Trophoblast cell (in vitro differentiated cells and primary cell): Measurements from ENCODE around the gene PRDX5.
"Not testable (repeated sequence)": the region's sequence is repeated elsewhere in the genome, so short reads cannot be mapped to it uniquely, and the experiment has no call there.

ENCODE experiments used
- DNase-seq, 2 donors: peaks; one replicate each; pipeline ENCODE4 v3.0.0-alpha.2; 2016
- H2AFZ ChIP-seq: 2 replicates; pipeline ENCODE4 v1.6.1; 2013; ENCODE audit warnings: low read length, moderate library complexity, mild to moderate bottlenecking; ENCODE audit not compliant: insufficient read depth, poor library complexity
- H2AK5ac ChIP-seq: 2 replicates; pipeline ENCODE4 v1.6.1; 2013; ENCODE audit warnings: mild to moderate bottlenecking, low read length
- H2BK120ac ChIP-seq: 2 replicates; pipeline ENCODE4 v1.6.1; 2013; ENCODE audit warnings: low read length, mild to moderate bottlenecking, moderate library complexity; ENCODE audit not compliant: insufficient read depth, poor library complexity
- H2BK12ac ChIP-seq: 2 replicates; pipeline ENCODE4 v1.6.1; 2013; ENCODE audit warnings: mild to moderate bottlenecking, low read length, moderate library complexity
- H2BK5ac ChIP-seq: 2 replicates; pipeline ENCODE4 v1.6.1; 2013; ENCODE audit warnings: low read length, low read depth, moderate library complexity, mild to moderate bottlenecking; ENCODE audit not compliant: poor library complexity
- H3K14ac ChIP-seq: 2 replicates; pipeline ENCODE4 v1.6.1; 2013; ENCODE audit warnings: mild to moderate bottlenecking, low read length
- H3K18ac ChIP-seq: 2 replicates; pipeline ENCODE4 v1.6.1; 2013; ENCODE audit warnings: mild to moderate bottlenecking, low read length
- H3K23ac ChIP-seq: 2 replicates; pipeline ENCODE4 v1.6.1; 2013; ENCODE audit warnings: low read length
- H3K27ac ChIP-seq: 2 replicates; pipeline ENCODE4 v1.5.1; 2013; ENCODE audit warnings: low read depth, mild to moderate bottlenecking, inconsistent platforms, low read length, moderate library complexity
- H3K27me3 ChIP-seq: 2 replicates; pipeline ENCODE4 v1.6.1; 2013; ENCODE audit warnings: inconsistent platforms, mild to moderate bottlenecking, low read length, moderate library complexity; ENCODE audit not compliant: insufficient read depth
- H3K36me3 ChIP-seq, 2 experiments: 1 replicate in 1 of 2; 2 replicates in 1 of 2; pipeline ENCODE4 v1.6.1; 2013; ENCODE audit warnings: low read length in 2 of 2, mild to moderate bottlenecking in 2 of 2, moderate library complexity in 1 of 2; ENCODE audit not compliant: insufficient read depth in 2 of 2, control insufficient read depth in 1 of 2
- H3K4ac ChIP-seq: 2 replicates; pipeline ENCODE4 v1.6.1; 2013; ENCODE audit warnings: low read depth, mild to moderate bottlenecking, low read length, moderate library complexity
- H3K4me1 ChIP-seq, 2 experiments: 1 replicate in 1 of 2; 2 replicates in 1 of 2; pipeline ENCODE4 v1.6.1; 2013; ENCODE audit warnings: low read length in 2 of 2, mild to moderate bottlenecking in 2 of 2, moderate library complexity in 1 of 2; ENCODE audit not compliant: insufficient read depth in 2 of 2, control insufficient read depth in 1 of 2
- H3K4me2 ChIP-seq: 2 replicates; pipeline ENCODE4 v1.6.1; 2013; ENCODE audit warnings: inconsistent platforms, mild to moderate bottlenecking, low read length, moderate library complexity
- H3K4me3 ChIP-seq: 2 replicates; pipeline ENCODE4 v1.5.1; 2013; ENCODE audit warnings: mild to moderate bottlenecking, low read depth, low read length, inconsistent platforms
- H3K79me1 ChIP-seq: one replicate; pipeline ENCODE4 v1.6.1; 2013; ENCODE audit warnings: low read length
- H3K79me2 ChIP-seq: 2 replicates; pipeline ENCODE4 v1.6.1; 2013; ENCODE audit warnings: low read length, mild to moderate bottlenecking; ENCODE audit not compliant: control insufficient read depth, insufficient read depth, poor library complexity
- H3K9ac ChIP-seq: 2 replicates; pipeline ENCODE4 v1.6.1; 2013; ENCODE audit warnings: mild to moderate bottlenecking, low read length
- H3K9me3 ChIP-seq: 2 replicates; pipeline ENCODE4 v1.6.1; 2013; ENCODE audit warnings: low read depth, mild to moderate bottlenecking, control low read depth, inconsistent platforms, low read length; ENCODE audit not compliant: insufficient read depth
- H4K12ac ChIP-seq: 2 replicates; pipeline ENCODE4 v1.6.1; 2013; ENCODE audit warnings: low read depth, mild to moderate bottlenecking, low read length, moderate library complexity
- H4K8ac ChIP-seq: 2 replicates; pipeline ENCODE4 v1.6.1; 2013; ENCODE audit warnings: low read depth, mild to moderate bottlenecking, low read length, moderate library complexity
- H4K91ac ChIP-seq: one replicate; pipeline ENCODE4 v1.6.1; 2013; ENCODE audit warnings: low read depth, mild to moderate bottlenecking, low read length, moderate library complexity
- WGBS: extraction: QIAGEN DNeasy Blood & Tissue Kit; methylation state at CpG from one replicate; pipeline ENCODE4 v1.1.7; 2013; ENCODE audit warnings: missing lambda C conversion rate; ENCODE audit not compliant: insufficient read length, insufficient coverage; ENCODE audit errors: extremely low coverage; 5-methylcytosine and 5-hydroxymethylcytosine counted together

PRDX5 gene

DNA sequence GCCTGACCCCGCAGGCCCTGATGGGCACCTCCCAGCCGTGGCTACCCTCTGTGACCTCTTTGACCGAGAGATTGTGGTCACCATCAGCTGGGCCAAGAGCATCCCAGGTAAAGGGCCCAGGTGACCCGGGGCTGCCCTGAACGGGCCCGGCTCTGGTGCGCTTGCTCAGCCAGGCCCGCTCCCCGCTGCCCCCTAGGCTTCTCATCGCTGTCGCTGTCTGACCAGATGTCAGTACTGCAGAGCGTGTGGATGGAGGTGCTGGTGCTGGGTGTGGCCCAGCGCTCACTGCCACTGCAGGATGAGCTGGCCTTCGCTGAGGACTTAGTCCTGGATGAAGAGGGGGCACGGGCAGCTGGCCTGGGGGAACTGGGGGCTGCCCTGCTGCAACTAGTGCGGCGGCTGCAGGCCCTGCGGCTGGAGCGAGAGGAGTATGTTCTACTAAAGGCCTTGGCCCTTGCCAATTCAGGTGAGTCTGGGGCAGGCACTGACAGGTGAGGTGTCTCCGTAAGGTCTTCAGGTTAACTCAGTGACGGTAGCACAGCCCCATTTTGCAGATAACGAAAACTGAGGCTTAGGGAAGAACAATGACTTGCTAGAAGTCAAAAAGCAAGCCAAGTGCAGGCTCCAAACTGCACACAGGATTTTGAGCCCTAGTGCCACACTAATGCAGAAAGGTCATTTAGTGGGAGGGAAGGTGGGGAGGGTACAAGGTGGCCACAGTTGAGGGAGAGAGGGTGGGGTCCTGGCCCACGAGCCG lies 2.9 kb upstream of the PRDX5 start:
- no peak overlapping the region for H3K18ac ChIP-seq
- no peaks in the 10 kb centered on the region for H3K27me3 ChIP-seq
- no peak overlapping the region for H3K9ac ChIP-seq
- H3K27ac ChIP-seq: no peak overlapping the region
- H3K23ac ChIP-seq: no peak overlapping the region
- H3K36me3 ChIP-seq: peaks cover 34 to 41% of the 10 kb centered on the region in 2 experiments
- H3K4me1 ChIP-seq: peaks cover 9 to 14% of the 10 kb centered on the region in 2 experiments
- no peak overlapping the region for H2AFZ ChIP-seq
- H3K4me3 ChIP-seq: no peak overlapping the region
- peaks cover 16% of the 10 kb centered on the region for H3K79me1 ChIP-seq
- no peak overlapping the region for H2BK120ac ChIP-seq
- DNase-seq: no peak
- H3K9me3 ChIP-seq: peaks cover 2% of the 10 kb centered on the region
- peaks cover 9% of the 10 kb centered on the region for H3K79me2 ChIP-seq
- H2BK12ac ChIP-seq: no peak overlapping the region
- H4K8ac ChIP-seq: no peak overlapping the region
- no peak overlapping the region for H2BK5ac ChIP-seq
- H4K12ac ChIP-seq: no peak overlapping the region
- no peak overlapping the region for H3K4me2 ChIP-seq
- H4K91ac ChIP-seq: no peak overlapping the region
- no peak overlapping the region for H3K4ac ChIP-seq
- H3K14ac ChIP-seq: no peak overlapping the region
- H2AK5ac ChIP-seq: no peak overlapping the region
- no CpG with 5 or more reads among the region's 24 CpGs for WGBS

DNA sequence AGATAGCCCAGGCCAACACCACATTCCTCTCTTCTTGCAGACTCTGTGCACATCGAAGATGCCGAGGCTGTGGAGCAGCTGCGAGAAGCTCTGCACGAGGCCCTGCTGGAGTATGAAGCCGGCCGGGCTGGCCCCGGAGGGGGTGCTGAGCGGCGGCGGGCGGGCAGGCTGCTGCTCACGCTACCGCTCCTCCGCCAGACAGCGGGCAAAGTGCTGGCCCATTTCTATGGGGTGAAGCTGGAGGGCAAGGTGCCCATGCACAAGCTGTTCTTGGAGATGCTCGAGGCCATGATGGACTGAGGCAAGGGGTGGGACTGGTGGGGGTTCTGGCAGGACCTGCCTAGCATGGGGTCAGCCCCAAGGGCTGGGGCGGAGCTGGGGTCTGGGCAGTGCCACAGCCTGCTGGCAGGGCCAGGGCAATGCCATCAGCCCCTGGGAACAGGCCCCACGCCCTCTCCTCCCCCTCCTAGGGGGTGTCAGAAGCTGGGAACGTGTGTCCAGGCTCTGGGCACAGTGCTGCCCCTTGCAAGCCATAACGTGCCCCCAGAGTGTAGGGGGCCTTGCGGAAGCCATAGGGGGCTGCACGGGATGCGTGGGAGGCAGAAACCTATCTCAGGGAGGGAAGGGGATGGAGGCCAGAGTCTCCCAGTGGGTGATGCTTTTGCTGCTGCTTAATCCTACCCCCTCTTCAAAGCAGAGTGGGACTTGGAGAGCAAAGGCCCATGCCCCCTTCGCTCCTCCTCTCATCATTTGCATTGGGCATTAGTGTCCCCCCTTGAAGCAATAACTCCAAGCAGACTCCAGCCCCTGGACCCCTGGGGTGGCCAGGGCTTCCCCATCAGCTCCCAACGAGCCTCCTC lies 2.0 kb upstream of the PRDX5 start:
- Histone ChIP-seq H3K4me1 (peaks cover 5 to 11% of the 10 kb centered on the region in 2 experiments), H3K36me3 (peaks cover 41 to 44% of the 10 kb centered on the region in 2 experiments), H3K79me1 (peaks cover 16% of the 10 kb centered on the region)
- not testable (repeated sequence) for H2AFZ ChIP-seq, H2BK120ac ChIP-seq, H4K8ac ChIP-seq, H3K27ac ChIP-seq, H3K9me3 ChIP-seq, H4K91ac ChIP-seq, H3K18ac ChIP-seq, H3K79me2 ChIP-seq, DNase-seq, H4K12ac ChIP-seq, H2BK5ac ChIP-seq, H3K9ac ChIP-seq, H3K4ac ChIP-seq, H3K27me3 ChIP-seq, H2BK12ac ChIP-seq, H3K4me3 ChIP-seq, H3K23ac ChIP-seq, H3K14ac ChIP-seq, H3K4me2 ChIP-seq, H2AK5ac ChIP-seq
- WGBS: no CpG with 5 or more reads among the region's 25 CpGs

DNA sequence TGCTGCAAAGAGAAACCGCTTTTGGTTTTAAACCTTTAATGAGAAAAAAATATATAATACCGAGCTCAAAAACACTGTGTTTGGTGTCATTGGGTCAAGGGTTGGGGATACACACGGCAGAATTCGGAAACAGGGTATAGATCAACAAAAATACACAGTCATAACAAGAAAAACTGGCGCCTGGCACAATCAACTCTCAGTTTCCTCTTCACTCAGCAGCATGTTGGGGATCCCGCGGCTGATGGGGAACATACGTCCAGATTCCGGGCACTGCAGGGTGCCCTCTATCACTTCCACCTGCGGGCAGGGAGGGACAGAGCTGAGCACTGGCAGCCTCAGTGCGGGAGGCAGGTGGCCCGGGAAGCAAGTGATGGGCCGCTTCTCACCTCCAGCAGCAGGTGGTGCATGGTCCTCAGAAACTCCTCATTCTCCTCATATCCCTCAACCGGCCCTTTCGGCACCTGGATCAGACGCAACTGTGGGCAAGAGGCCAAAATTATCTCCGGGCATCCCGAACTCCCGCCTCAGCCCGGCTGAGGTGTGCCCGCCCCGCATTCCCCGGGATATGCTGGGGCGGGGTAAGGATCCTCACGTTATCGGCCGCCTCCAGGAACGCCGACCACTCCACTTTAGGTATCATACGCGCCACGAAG lies 1.1 kb upstream of the PRDX5 start:
- H3K79me2 ChIP-seq: peaks cover 9% of the 10 kb centered on the region
- H3K23ac ChIP-seq: no peak overlapping the region
- peak overlapping the region; percentile 95 for H4K91ac ChIP-seq
- DNase-seq: peak; percentile 74 to 80
- H3K4me3 ChIP-seq: peak overlapping the region; percentile 86
- H3K18ac ChIP-seq: peak overlapping the region; percentile 94
- H3K79me1 ChIP-seq: peaks cover 16% of the 10 kb centered on the region
- no peaks in the 10 kb centered on the region for H3K27me3 ChIP-seq
- H3K4me1 ChIP-seq: peaks cover 2 to 8% of the 10 kb centered on the region in 2 experiments
- peak overlapping the region; percentile 89 for H4K12ac ChIP-seq
- H2BK5ac ChIP-seq: peak overlapping the region; percentile 64
- H2BK120ac ChIP-seq: peak overlapping the region; percentile 84
- peaks cover 2% of the 10 kb centered on the region for H3K9me3 ChIP-seq
- peak overlapping the region; percentile 91 for H2AK5ac ChIP-seq
- H3K27ac ChIP-seq: peak overlapping the region; percentile 90
- H4K8ac ChIP-seq: peak overlapping the region; percentile 95
- H2BK12ac ChIP-seq: no peak overlapping the region
- no CpG with 5 or more reads among the region's 32 CpGs for WGBS
- peak overlapping the region; percentile 93 for H3K4me2 ChIP-seq
- H3K14ac ChIP-seq: peak overlapping the region; percentile 94
- H3K36me3 ChIP-seq: peaks cover 49 to 53% of the 10 kb centered on the region in 2 experiments
- H2AFZ ChIP-seq: peak overlapping the region; percentile 61
- H3K4ac ChIP-seq: peak overlapping the region; percentile 90
- peak overlapping the region; percentile 85 for H3K9ac ChIP-seq

DNA sequence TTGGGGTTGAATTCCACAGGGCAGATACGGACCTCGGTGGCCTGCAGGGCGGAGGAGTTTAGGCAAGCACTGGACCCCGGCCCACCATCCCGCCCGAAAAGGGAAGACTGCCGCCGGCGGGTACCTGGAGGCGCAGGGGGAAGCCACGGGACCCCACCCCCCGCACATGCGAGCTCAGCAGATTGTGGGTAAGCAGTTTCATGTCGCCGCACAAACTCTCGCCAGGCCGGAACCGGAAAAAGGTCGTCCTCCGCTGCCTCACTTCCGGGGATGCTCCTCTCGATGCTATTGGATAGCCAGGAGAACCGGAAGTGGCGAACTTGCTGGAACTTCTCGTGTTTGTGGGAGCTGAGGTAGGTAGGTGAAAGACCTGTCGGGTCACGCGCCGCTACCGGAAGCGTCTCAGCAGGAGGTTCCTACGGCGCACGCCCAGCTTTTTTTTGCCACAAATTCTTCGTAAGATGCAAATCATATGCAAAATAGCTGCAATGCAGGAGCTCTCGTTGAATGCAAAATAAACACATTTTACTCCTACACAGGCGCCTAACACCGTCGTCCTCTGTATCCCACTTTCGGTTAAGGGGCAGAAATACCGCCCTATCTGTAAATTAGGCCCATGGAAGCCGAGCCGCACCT lies 478 bp upstream of the PRDX5 start, which contains the start of gene TRMT112:
Gene TRMT112 (minus strand): TSS at position 235 of the 636 bp plus-strand sequence. CDS start 33 bp downstream, at position 202.
- peak within 1 kb of the TSS; percentile 93 for H3K4me2 ChIP-seq
- peak within 1 kb of the TSS; percentile 89 for H4K12ac ChIP-seq
- H3K4me1 ChIP-seq: peaks cover 5 to 11% of the 10 kb centered on the region in 2 experiments
- peak within 1 kb of the TSS; percentile 29 for H2BK12ac ChIP-seq
- peak within 1 kb of the TSS; percentile 84 for H2BK120ac ChIP-seq
- H3K23ac ChIP-seq: no peak within 1 kb of the TSS
- H3K27ac ChIP-seq: peak within 1 kb of the TSS; percentile 97
- H3K79me1 ChIP-seq: peaks cover 16% of the 10 kb centered on the region
- peak within 1 kb of the TSS; percentile 94 for H3K18ac ChIP-seq
- H3K9me3 ChIP-seq: peaks cover 2% of the 10 kb centered on the region
- H2AFZ ChIP-seq: peak within 1 kb of the TSS; percentile 71
- DNase-seq: peak; percentile 99
- peak within 1 kb of the TSS; percentile 91 for H2AK5ac ChIP-seq
- H4K8ac ChIP-seq: peak within 1 kb of the TSS; percentile 95
- H3K14ac ChIP-seq: peak within 1 kb of the TSS; percentile 94
- no CpG with 5 or more reads among the region's 43 CpGs for WGBS
- H3K4ac ChIP-seq: peak within 1 kb of the TSS; percentile 90
- H3K36me3 ChIP-seq: peaks cover 51 to 54% of the 10 kb centered on the region in 2 experiments
- H3K9ac ChIP-seq: peak within 1 kb of the TSS; percentile 85
- H4K91ac ChIP-seq: peak within 1 kb of the TSS; percentile 97
- H3K27me3 ChIP-seq: no peaks in the 10 kb centered on the region
- peak within 1 kb of the TSS; percentile 85 for H2BK5ac ChIP-seq
- peaks cover 9% of the 10 kb centered on the region for H3K79me2 ChIP-seq
- H3K4me3 ChIP-seq: peak within 1 kb of the TSS; percentile 86
